Gastroesophageal sphincter (tissue), 3 donors: Measurements from ENCODE around the gene COPB1.

ENCODE experiments used
- CTCF ChIP-seq, 4 experiments: fragments of 200-600 bp in 2 of 4; fragments of 450-650 bp in 2 of 4; sonication (generic) in 1 of 4; IDR thresholded peaks; one replicate each; pipeline ENCODE4 v1.5.1; 2017 to 2019; ENCODE audit warnings: antibody characterized with exemption in 4 of 4, mild to moderate bottlenecking in 2 of 4, moderate library complexity in 2 of 4
- EP300 ChIP-seq: sonication (generic); formaldehyde crosslinking; IDR thresholded peaks from one replicate; pipeline ENCODE4 v1.6.1; 2017; ENCODE audit warnings: antibody characterized with exemption, mild to moderate bottlenecking
- POLR2A ChIP-seq, 2 donors: fragments of 450-650 bp; IDR thresholded peaks; one replicate each; pipeline ENCODE4 v1.6.1; 2017; ENCODE audit warnings: antibody characterized with exemption in 2 of 2, mild to moderate bottlenecking in 2 of 2, moderate library complexity in 1 of 2
- POLR2AphosphoS5 ChIP-seq: sonication (generic); formaldehyde crosslinking; IDR thresholded peaks from one replicate; pipeline ENCODE4 v1.6.1; 2017; ENCODE audit warnings: antibody characterized with exemption

- TF ChIP-seq CTCF (IDR thresholded peaks at IDR 0.05), result no peak
- TF ChIP-seq POLR2A (IDR thresholded peaks at IDR 0.05), result no peak
- no peak for TF ChIP-seq EP300
- no peak for TF ChIP-seq POLR2AphosphoS5
Observed at GRCh38 chr11:14480716-14481115, 18.9 kb downstream of the COPB1 start.
